NCI-H69 (cell line): ENCODE results near the gene TMEM259.

ENCODE experiments used
- DNase-seq: peaks from one replicate; lab custom pipeline; 2025; lab: John Stamatoyannopoulos, UW

TMEM259 gene

GRCh38 chr19:961866-962620 is 58.9 kb downstream of the TMEM259 start:
- DNase-seq: peak; percentile 17

DNA sequence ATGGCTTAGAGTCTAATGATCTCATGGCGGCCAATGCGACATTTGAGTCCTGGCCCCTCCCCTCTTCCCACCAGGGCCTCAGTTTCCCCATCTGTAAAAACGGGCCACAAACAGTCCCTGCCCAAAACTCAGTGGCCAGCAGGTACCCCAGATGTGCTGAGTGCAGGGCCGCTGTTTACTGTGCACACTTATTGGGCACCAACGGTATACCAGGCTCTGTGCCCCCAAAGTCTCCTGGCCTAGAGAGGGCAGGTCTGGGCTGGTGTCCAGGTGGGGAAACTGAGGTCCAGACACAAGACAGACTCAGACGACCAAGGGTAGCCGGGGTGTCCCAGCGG is 60.4 kb downstream of the TMEM259 start:
- DNase-seq: no peak

GRCh38 chr19:960020-960419 is 60.9 kb downstream of the TMEM259 start:
- no peak for DNase-seq
